ENCODE results near the gene AMFR. TPM values are rescaled to one million over a fixed set of nuclear protein-coding genes. Genes with fewer than 3 reads are reported as not detected.
"Not testable (repeated sequence)": the region's sequence is repeated elsewhere in the genome, so short reads cannot be mapped to it uniquely, and the experiment has no call there.

The AMFR gene
- total RNA-seq, 2 donors from 2014 or later, result 29.7 to 32.3 TPM

GRCh38 chr16:56411624-56412023 lies 13.7 kb downstream of the AMFR start:
- ATAC-seq (no peak), DNase-seq (ENCODE audit: low spot score in 2 of 2) (no peak)
- H3K36me3 Mint-ChIP-seq, result no peaks in the 10 kb centered on the region
- no peak overlapping the region for H3K27ac Mint-ChIP-seq
- no peaks in the 10 kb centered on the region for H3K9me3 Mint-ChIP-seq

- Mint-ChIP-seq H3K9me3 (no peaks in the 10 kb centered on the region), H3K36me3 (no peaks in the 10 kb centered on the region), H3K27ac (no peak overlapping the region)
- no peak for DNase-seq (ENCODE audit: low spot score in 2 of 2)
- no peak for ATAC-seq
Measured at GRCh38 chr16:56411123-56411522, 14.2 kb downstream of the AMFR start.

- H3K36me3 Mint-ChIP-seq, result no peaks in the 10 kb centered on the region
- no peak for ATAC-seq
- no peaks in the 10 kb centered on the region for H3K9me3 Mint-ChIP-seq
- no peak for DNase-seq (ENCODE audit: low spot score in 2 of 2)
- no peak overlapping the region for H3K27ac Mint-ChIP-seq
Measured at GRCh38 chr16:56409195-56409594, 16.1 kb downstream of the AMFR start.

- DNase-seq (ENCODE audit: low spot score in 2 of 2), result no peak
- Mint-ChIP-seq H3K9me3 (no peaks in the 10 kb centered on the region), H3K27ac (no peak overlapping the region), H3K36me3 (no peaks in the 10 kb centered on the region)
- no peak for ATAC-seq
Measured at GRCh38 chr16:56408379-56409098, 16.8 kb downstream of the AMFR start.

GRCh38 chr16:56405977-56406672 lies 19.2 kb downstream of the AMFR start:
- H3K9me3 Mint-ChIP-seq, result no peaks in the 10 kb centered on the region
- no peak overlapping the region for H3K27ac Mint-ChIP-seq
- DNase-seq (ENCODE audit: low spot score in 2 of 2) (no peak), ATAC-seq (no peak)
- H3K36me3 Mint-ChIP-seq, result peaks cover 0 to 5% of the 10 kb centered on the region in 2 donors

GRCh38 chr16:56401482-56401881 lies 23.9 kb downstream of the AMFR start:
- H3K9me3 Mint-ChIP-seq, result no peaks in the 10 kb centered on the region
- ATAC-seq, result peak in 1 of 2 donors; percentile 52
- DNase-seq (ENCODE audit: low spot score in 2 of 2), result no peak
- H3K27ac Mint-ChIP-seq, result no peak overlapping the region
- peaks cover 5 to 9% of the 10 kb centered on the region in 2 donors for H3K36me3 Mint-ChIP-seq

GRCh38 chr16:56400458-56400857 lies 24.9 kb downstream of the AMFR start:
- peaks cover 5 to 18% of the 10 kb centered on the region in 2 donors for H3K36me3 Mint-ChIP-seq
- H3K27ac Mint-ChIP-seq, result no peak overlapping the region
- ATAC-seq (no peak), DNase-seq (ENCODE audit: low spot score in 2 of 2) (no peak)
- H3K9me3 Mint-ChIP-seq, result no peaks in the 10 kb centered on the region

- H3K36me3 Mint-ChIP-seq, result peaks cover 5 to 22% of the 10 kb centered on the region in 2 donors
Measured at GRCh38 chr16:56399486-56399885, 25.9 kb downstream of the AMFR start.

GRCh38 chr16:56399047-56399446 lies 26.3 kb downstream of the AMFR start:
- Mint-ChIP-seq H3K36me3 (peaks cover 5 to 26% of the 10 kb centered on the region in 2 donors), H3K27ac (no peak overlapping the region), H3K9me3 (no peaks in the 10 kb centered on the region)
- DNase-seq (ENCODE audit: low spot score in 2 of 2) (no peak), ATAC-seq (no peak)

More at GRCh38 chr16:56399486-56399885, 25.9 kb downstream of the AMFR start:
- no peaks in the 10 kb centered on the region for H3K9me3 Mint-ChIP-seq
- DNase-seq (ENCODE audit: low spot score in 2 of 2), result no peak
- ATAC-seq, result no peak
- H3K27ac Mint-ChIP-seq, result no peak overlapping the region

GRCh38 chr16:56396724-56397123 lies 28.6 kb downstream of the AMFR start:
- peaks cover 8 to 36% of the 10 kb centered on the region in 2 donors for H3K36me3 Mint-ChIP-seq
- H3K27ac Mint-ChIP-seq; H3K9me3 Mint-ChIP-seq; ATAC-seq; DNase-seq (ENCODE audit: low spot score in 2 of 2): not testable (repeated sequence)

GRCh38 chr16:56389554-56389953 lies 35.8 kb downstream of the AMFR start:
- peak overlapping the region in 1 of 2 donors; percentile 0 for H3K27ac Mint-ChIP-seq
- ATAC-seq (no peak), DNase-seq (ENCODE audit: low spot score in 2 of 2) (no peak)
- H3K36me3 Mint-ChIP-seq, result peaks cover 27 to 48% of the 10 kb centered on the region in 2 donors
- H3K9me3 Mint-ChIP-seq, result no peaks in the 10 kb centered on the region

GRCh38 chr16:56388209-56388608 lies 37.1 kb downstream of the AMFR start:
- DNase-seq (ENCODE audit: low spot score in 2 of 2) (no peak), ATAC-seq (no peak)
- H3K9me3 Mint-ChIP-seq, result peaks cover 9% of the 10 kb centered on the region in 2 donors
- no peak overlapping the region for H3K27ac Mint-ChIP-seq
- H3K36me3 Mint-ChIP-seq, result peaks cover 41 to 54% of the 10 kb centered on the region in 2 donors

- H3K9me3 Mint-ChIP-seq, result peaks cover 14 to 15% of the 10 kb centered on the region in 2 donors
- peaks cover 42 to 57% of the 10 kb centered on the region in 2 donors for H3K36me3 Mint-ChIP-seq
- H3K27ac Mint-ChIP-seq, result peak overlapping the region in 1 of 2 donors; percentile 31
- DNase-seq (ENCODE audit: low spot score in 2 of 2), result no peak
- ATAC-seq, result no peak
Measured at GRCh38 chr16:56387396-56387795, 37.9 kb downstream of the AMFR start.

GRCh38 chr16:56384074-56384721 lies 41.1 kb downstream of the AMFR start:
- no peak overlapping the region for H3K27ac Mint-ChIP-seq
- H3K36me3 Mint-ChIP-seq, result peaks cover 55 to 70% of the 10 kb centered on the region in 2 donors
- no peak for DNase-seq (ENCODE audit: low spot score in 2 of 2)
- peaks cover 22 to 24% of the 10 kb centered on the region in 2 donors for H3K9me3 Mint-ChIP-seq
- no peak for ATAC-seq

GRCh38 chr16:56382901-56383355 lies 42.4 kb downstream of the AMFR start:
- peaks cover 22 to 24% of the 10 kb centered on the region in 2 donors for H3K9me3 Mint-ChIP-seq
- no peak for ATAC-seq
- DNase-seq (ENCODE audit: low spot score in 2 of 2), result no peak
- peak overlapping the region in 1 of 2 donors; percentile 1 for H3K27ac Mint-ChIP-seq
- H3K36me3 Mint-ChIP-seq, result peaks cover 65 to 77% of the 10 kb centered on the region in 2 donors

GRCh38 chr16:56382459-56382858 lies 42.9 kb downstream of the AMFR start:
- DNase-seq (ENCODE audit: low spot score in 2 of 2) (no peak), ATAC-seq (no peak)
- peaks cover 22 to 24% of the 10 kb centered on the region in 2 donors for H3K9me3 Mint-ChIP-seq
- H3K27ac Mint-ChIP-seq, result no peak overlapping the region
- peaks cover 65 to 73% of the 10 kb centered on the region in 2 donors for H3K36me3 Mint-ChIP-seq
